Fibroblast of lung (primary cell): ENCODE results near the gene IL4I1. TPM values are rescaled to one million over a fixed set of nuclear protein-coding genes. Genes with fewer than 3 reads are reported as not detected.

Experiments used
- DNase-seq, 2 donors: peaks; one replicate each; pipeline versions ENCODE4 v3.0.0 to v3.0.0-alpha.2; 2010; ENCODE audit warnings: low read depth in 2 of 2
- H2AFZ ChIP-seq: 2 replicates; pipeline ENCODE4 v1.5.1; 2012; ENCODE audit warnings: low read length, control low read depth, inconsistent platforms
- H3K27ac ChIP-seq: 2 replicates; pipeline ENCODE4 v1.5.1; 2011; ENCODE audit warnings: low read length, control low read depth; ENCODE audit not compliant: insufficient read depth
- H3K27me3 ChIP-seq: 2 replicates; pipeline ENCODE4 v1.5.1; 2011; ENCODE audit warnings: mild to moderate bottlenecking, low read length; ENCODE audit not compliant: control insufficient read depth, insufficient read depth
- H3K36me3 ChIP-seq: 2 replicates; pipeline ENCODE4 v1.5.1; 2011; ENCODE audit warnings: low read length; ENCODE audit not compliant: control insufficient read depth, insufficient read depth
- H3K4me1 ChIP-seq: 2 replicates; pipeline ENCODE4 v1.5.1; 2011; ENCODE audit warnings: low read length; ENCODE audit not compliant: control insufficient read depth, insufficient read depth; ENCODE audit errors: extremely low read depth
- H3K4me2 ChIP-seq: 2 replicates; pipeline ENCODE4 v1.5.1; 2011; ENCODE audit warnings: low read length, control low read depth; ENCODE audit not compliant: insufficient read depth; ENCODE audit errors: extremely low read depth
- H3K4me3 ChIP-seq, 4 experiments: fragments of 200-600 bp in 1 of 4; sonication (generic) in 1 of 4; replicated peaks in 1 of 4; 2 replicates each; pipeline ENCODE4 v1.5.1; 2011 to 2016; ENCODE audit warnings: low read length in 4 of 4, low read depth in 3 of 4, mild to moderate bottlenecking in 3 of 4, control low read depth in 2 of 4, inconsistent platforms in 1 of 4, mixed read lengths in 1 of 4; ENCODE audit not compliant: insufficient read depth in 1 of 4; ENCODE audit errors: control extremely low read depth in 1 of 4
- H3K79me2 ChIP-seq: 2 replicates; pipeline ENCODE4 v1.5.1; 2012; ENCODE audit warnings: mild to moderate bottlenecking, low read length, inconsistent platforms; ENCODE audit not compliant: control insufficient read depth, insufficient read depth
- H3K9ac ChIP-seq: 2 replicates; pipeline ENCODE4 v1.5.1; 2011; ENCODE audit warnings: mild to moderate bottlenecking, low read length, control low read depth; ENCODE audit not compliant: insufficient read depth
- H3K9me3 ChIP-seq: 2 replicates; pipeline ENCODE4 v1.5.1; 2012; ENCODE audit warnings: low read depth, low read length; ENCODE audit not compliant: control insufficient read depth, insufficient read depth
- H4K20me1 ChIP-seq: 2 replicates; pipeline ENCODE4 v1.5.1; 2011; ENCODE audit warnings: low read length; ENCODE audit not compliant: control insufficient read depth, insufficient read depth; ENCODE audit errors: extremely low read depth
- CTCF ChIP-seq, 2 donors: IDR thresholded peaks in 1 of 2; conservative IDR thresholded peaks in 1 of 2; 1 replicate in 1 of 2; 2 replicates in 1 of 2; pipeline ENCODE4 v1.5.1; 2011 to 2012; ENCODE audit warnings: low read length in 2 of 2, control low read depth in 1 of 2, inconsistent platforms in 1 of 2, low read depth in 1 of 2, mild to moderate bottlenecking in 1 of 2
- EZH2 ChIP-seq: IDR thresholded peaks from 2 replicates; pipeline ENCODE4 v1.5.1; 2012; ENCODE audit warnings: low read length, control low read depth, mild to moderate bottlenecking; ENCODE audit errors: missing control alignments
- polyA plus RNA-seq, 2 donors: library from polyadenylated mRNA; depleted of rRNA in 1 of 2; stranded (reverse) in 1 of 2; unstranded in 1 of 2; fragments of >200 nt; gene quantifications; 2 replicates each; pipeline ENCODE4 v1.2.1, GENCODE V29; 2011 to 2012; ENCODE audit warnings: missing spikeins in 1 of 2
- total RNA-seq: library from RNA; depleted of rRNA; stranded (reverse); fragments of >200 nt; gene quantifications from 2 replicates; pipeline ENCODE4 v1.2.1, GENCODE V29; 2014

IL4I1 gene
- total and polyA plus RNA-seq, 2 donors (not counting 1 experiment from before 2014, with no cell fraction given): 0.09 to 1.2 TPM

GRCh38 chr19:49869484-49870308 lies 27.0 kb downstream of the IL4I1 start:
- peaks cover 22% of the 10 kb centered on the region for H3K79me2 ChIP-seq

GRCh38 chr19:49869009-49869483 lies 27.6 kb downstream of the IL4I1 start:
- peaks cover 7% of the 10 kb centered on the region for H3K36me3 ChIP-seq
- no peaks in the 10 kb centered on the region for H3K9me3 ChIP-seq
- H3K4me3 ChIP-seq: peak overlapping the region; percentile 2 to 48 (median 36)
- H3K9ac ChIP-seq: peak overlapping the region; percentile 33
- H2AFZ ChIP-seq: peak overlapping the region; percentile 60
- peaks cover 22% of the 10 kb centered on the region for H3K79me2 ChIP-seq
- no peaks in the 10 kb centered on the region for H4K20me1 ChIP-seq
- peak overlapping the region; percentile 75 for H3K4me2 ChIP-seq
- peaks cover 16% of the 10 kb centered on the region for H3K4me1 ChIP-seq
- no peak for TF ChIP-seq EZH2
- TF ChIP-seq CTCF (conservative IDR thresholded peaks at IDR 0.05 in 1 of 2, IDR thresholded peaks at IDR 0.05 in 1 of 2; ENCODE audit: low read depth in 1 of 2, low read length in 2 of 2): no peak
- DNase-seq: no peak
- H3K27me3 ChIP-seq: no peaks in the 10 kb centered on the region
- H3K27ac ChIP-seq: peak overlapping the region; percentile 80

More at GRCh38 chr19:49869484-49870308, 27.0 kb downstream of the IL4I1 start:
- Histone ChIP-seq H3K4me2 (peak overlapping the region; percentile 79), H3K27me3 (no peaks in the 10 kb centered on the region), H3K27ac (peak overlapping the region; percentile 80), H3K9me3 (no peaks in the 10 kb centered on the region), H3K4me3 (peak overlapping the region; percentile 31 to 56 (median 38)), H2AFZ (peak overlapping the region; percentile 10), H3K4me1 (peaks cover 16% of the 10 kb centered on the region), H4K20me1 (no peaks in the 10 kb centered on the region), H3K36me3 (peaks cover 2% of the 10 kb centered on the region), H3K9ac (peak overlapping the region; percentile 49)
- TF ChIP-seq EZH2 (no peak), CTCF (conservative IDR thresholded peaks at IDR 0.05 in 1 of 2, IDR thresholded peaks at IDR 0.05 in 1 of 2; ENCODE audit: low read depth in 1 of 2, low read length in 2 of 2) (no peak)
- DNase-seq: peak; percentile 100

GRCh38 chr19:49866933-49867782 lies 29.5 kb downstream of the IL4I1 start, which contains the start of gene PNKP:
TSS of gene PNKP (minus strand) at chr19:49867576. CDS start at chr19:49867204, 372 bp downstream.
- TF ChIP-seq EZH2 (no peak), CTCF (conservative IDR thresholded peaks at IDR 0.05 in 1 of 2, IDR thresholded peaks at IDR 0.05 in 1 of 2; ENCODE audit: low read depth in 1 of 2, low read length in 2 of 2) (no peak)
- H3K9me3 ChIP-seq: no peaks in the 10 kb centered on the region
- peaks cover 24% of the 10 kb centered on the region for H3K79me2 ChIP-seq
- H4K20me1 ChIP-seq: no peaks in the 10 kb centered on the region
- H3K4me3 ChIP-seq: peak within 1 kb of the TSS; percentile 76 to 94 (median 79)
- peak within 1 kb of the TSS; percentile 79 for H3K9ac ChIP-seq
- peak within 1 kb of the TSS; percentile 78 for H3K27ac ChIP-seq
- peak within 1 kb of the TSS; percentile 97 for H3K4me2 ChIP-seq
- peak; percentile 89 to 91 for DNase-seq
- H3K36me3 ChIP-seq: peaks cover 17% of the 10 kb centered on the region
- H2AFZ ChIP-seq: peak within 1 kb of the TSS; percentile 46
- peaks cover 16% of the 10 kb centered on the region for H3K4me1 ChIP-seq
- no peaks in the 10 kb centered on the region for H3K27me3 ChIP-seq
